HG03565 (cell line): ENCODE measurements around the gene AOC3.
"Not testable (repeated sequence)": the region's sequence is repeated elsewhere in the genome, so short reads cannot be mapped to it uniquely, and the experiment has no call there.

Experiments
- ATAC-seq: cut with Tn5 transposase; IDR thresholded peaks from one replicate; pipeline ENCODE4 v1.9.1; 2021; ENCODE audit warnings: mild to moderate bottlenecking, moderate library complexity; ENCODE audit not compliant: unreplicated experiment

The AOC3 gene

GRCh38 chr17:42844761-42845555, 6.0 kb upstream of the AOC3 start:
- no peak for ATAC-seq

GRCh38 chr17:42845556-42845917, 5.5 kb upstream of the AOC3 start:
- no peak for ATAC-seq

- ATAC-seq: no peak
Observed at GRCh38 chr17:42845918-42846593, 4.9 kb upstream of the AOC3 start.

- ATAC-seq: no peak
Observed at GRCh38 chr17:42846594-42847280, 4.3 kb upstream of the AOC3 start.

- ATAC-seq: no peak
Observed at GRCh38 chr17:42848093-42848492, 2.9 kb upstream of the AOC3 start.

GRCh38 chr17:42849031-42849430, 2.0 kb upstream of the AOC3 start:
- no peak for ATAC-seq

GRCh38 chr17:42849451-42850181, 1.4 kb upstream of the AOC3 start:
- ATAC-seq: no peak

- ATAC-seq: not testable (repeated sequence)
Observed at GRCh38 chr17:42851371-42852240, 607 bp downstream of the AOC3 start.

- no peak for ATAC-seq
Observed at GRCh38 chr17:42852351-42852750, 1.4 kb downstream of the AOC3 start.

- no peak for ATAC-seq
Observed at GRCh38 chr17:42853004-42853403, 2.0 kb downstream of the AOC3 start.

GRCh38 chr17:42853597-42853967, 2.6 kb downstream of the AOC3 start:
- ATAC-seq: no peak

- ATAC-seq: no peak
Observed at GRCh38 chr17:42853968-42854790, 3.2 kb downstream of the AOC3 start.

GRCh38 chr17:42855048-42855596, 4.1 kb downstream of the AOC3 start:
- ATAC-seq: no peak

GRCh38 chr17:42856093-42856492, 5.1 kb downstream of the AOC3 start:
- not testable (repeated sequence) for ATAC-seq

- not testable (repeated sequence) for ATAC-seq
Observed at GRCh38 chr17:42856516-42856915, 5.5 kb downstream of the AOC3 start.

GRCh38 chr17:42857389-42857788, 6.4 kb downstream of the AOC3 start:
- ATAC-seq: no peak

- no peak for ATAC-seq
Observed at GRCh38 chr17:42865638-42866094, 14.7 kb downstream of the AOC3 start.

GRCh38 chr17:42866216-42866615, 15.2 kb downstream of the AOC3 start:
- ATAC-seq: no peak
